ENCODE results near the gene KCNT1. TPM values are rescaled to one million over a fixed set of nuclear protein-coding genes. Genes with fewer than 3 reads are reported as not detected.

Gene KCNT1
- total RNA-seq, 2 experiments from 2014 or later: 0.11 to 0.22 TPM

DNA sequence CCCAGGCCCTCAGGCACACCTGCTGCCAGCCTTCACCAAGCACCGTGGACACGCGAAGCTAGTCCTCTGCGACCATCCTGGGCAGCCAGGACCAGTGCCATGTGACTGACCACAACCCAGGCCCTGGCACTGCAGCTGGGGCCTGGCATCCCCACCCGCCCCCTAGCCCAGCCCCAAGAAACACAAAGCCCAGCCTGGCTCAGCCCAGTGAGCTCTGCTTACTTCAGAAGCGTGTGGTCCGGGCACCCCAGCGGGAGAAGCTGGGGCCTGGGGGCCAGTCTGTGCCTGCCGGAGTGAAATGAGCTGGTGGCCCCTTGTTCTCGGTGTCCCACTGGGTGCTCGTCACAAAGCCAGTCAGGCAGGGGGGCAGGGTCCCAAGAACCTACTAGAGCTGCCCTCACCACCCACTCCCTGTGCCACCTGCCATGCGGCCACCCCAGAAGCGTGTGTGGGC, 87.9 kb downstream of the KCNT1 start:
- no peaks in the 10 kb centered on the region for H3K4me1 ChIP-seq (ENCODE audit: insufficient read depth, low read length)
- H3K27me3 ChIP-seq (ENCODE audit: control insufficient read depth in 1 of 2, insufficient read depth in 2 of 2, low read length in 2 of 2): no peaks in the 10 kb centered on the region
- Mint-ChIP-seq H3K27me3 (no peaks in the 10 kb centered on the region), H3K27ac (no peak overlapping the region), H3K9me3 (no peaks in the 10 kb centered on the region), H3K36me3 (ENCODE audit: low read depth) (no peaks in the 10 kb centered on the region), H3K4me1 (ENCODE audit: low read depth) (no peaks in the 10 kb centered on the region), H3K4me3 (no peak overlapping the region)
- ATAC-seq (ENCODE audit: poor library complexity): no peak
- intact Hi-C loops (cut with DNase I, micrococcal nuclease): no loop called here
- H3K9me3 ChIP-seq (ENCODE audit: control insufficient read depth in 1 of 2, insufficient read depth in 1 of 2, low read length in 2 of 2): no peaks in the 10 kb centered on the region
- H3K4me3 ChIP-seq (ENCODE audit: low read length): no peak overlapping the region
- ChIA-PET CTCF (no interaction called here), POLR2A (no interaction called here)
- H3K27ac ChIP-seq (ENCODE audit: low read depth in 1 of 2, low read length in 2 of 2): no peak overlapping the region
- no peak for DNase-seq
- TF ChIP-seq, protein P1, sequence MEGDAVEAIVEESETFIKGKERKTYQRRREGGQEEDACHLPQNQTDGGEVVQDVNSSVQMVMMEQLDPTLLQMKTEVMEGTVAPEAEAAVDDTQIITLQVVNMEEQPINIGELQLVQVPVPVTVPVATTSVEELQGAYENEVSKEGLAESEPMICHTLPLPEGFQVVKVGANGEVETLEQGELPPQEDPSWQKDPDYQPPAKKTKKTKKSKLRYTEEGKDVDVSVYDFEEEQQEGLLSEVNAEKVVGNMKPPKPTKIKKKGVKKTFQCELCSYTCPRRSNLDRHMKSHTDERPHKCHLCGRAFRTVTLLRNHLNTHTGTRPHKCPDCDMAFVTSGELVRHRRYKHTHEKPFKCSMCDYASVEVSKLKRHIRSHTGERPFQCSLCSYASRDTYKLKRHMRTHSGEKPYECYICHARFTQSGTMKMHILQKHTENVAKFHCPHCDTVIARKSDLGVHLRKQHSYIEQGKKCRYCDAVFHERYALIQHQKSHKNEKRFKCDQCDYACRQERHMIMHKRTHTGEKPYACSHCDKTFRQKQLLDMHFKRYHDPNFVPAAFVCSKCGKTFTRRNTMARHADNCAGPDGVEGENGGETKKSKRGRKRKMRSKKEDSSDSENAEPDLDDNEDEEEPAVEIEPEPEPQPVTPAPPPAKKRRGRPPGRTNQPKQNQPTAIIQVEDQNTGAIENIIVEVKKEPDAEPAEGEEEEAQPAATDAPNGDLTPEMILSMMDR (IDR thresholded peaks at IDR 0.05): no peak
- no peaks in the 10 kb centered on the region for H3K36me3 ChIP-seq (ENCODE audit: insufficient read depth, low read length)

DNA sequence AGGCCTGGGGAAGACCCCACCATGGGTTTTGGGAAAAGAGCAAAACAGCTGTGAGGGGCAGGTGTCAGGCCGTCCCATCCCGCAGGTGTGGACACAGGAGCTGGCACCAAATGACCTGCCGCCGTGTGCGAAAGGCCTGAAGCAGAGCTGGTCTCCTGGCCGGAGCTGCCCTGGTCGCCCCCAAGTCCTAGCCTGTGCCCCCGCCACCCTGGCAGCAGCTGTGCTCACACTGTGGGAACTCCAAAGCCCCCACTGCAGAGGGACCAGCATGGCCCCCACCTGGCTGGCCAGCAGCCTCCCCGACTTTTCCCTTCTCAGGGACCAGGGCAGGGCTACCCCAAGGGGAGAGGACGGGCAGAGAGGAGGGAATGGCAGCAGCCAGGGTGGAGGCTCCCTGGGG, 88.4 kb downstream of the KCNT1 start:
- intact Hi-C loops (cut with DNase I, micrococcal nuclease): no loop called here
- H3K36me3 Mint-ChIP-seq (ENCODE audit: low read depth): no peaks in the 10 kb centered on the region
- POLR2A ChIA-PET: no interaction called here
- no peaks in the 10 kb centered on the region for H3K27me3 ChIP-seq (ENCODE audit: control insufficient read depth in 1 of 2, insufficient read depth in 2 of 2, low read length in 2 of 2)
- no peaks in the 10 kb centered on the region for H3K9me3 ChIP-seq (ENCODE audit: control insufficient read depth in 1 of 2, insufficient read depth in 1 of 2, low read length in 2 of 2)
- no peak overlapping the region for H3K4me3 Mint-ChIP-seq
- no peaks in the 10 kb centered on the region for H3K36me3 ChIP-seq (ENCODE audit: insufficient read depth, low read length)
- no peak overlapping the region for H3K27ac ChIP-seq (ENCODE audit: low read depth in 1 of 2, low read length in 2 of 2)
- no peaks in the 10 kb centered on the region for H3K4me1 ChIP-seq (ENCODE audit: insufficient read depth, low read length)
- ATAC-seq (ENCODE audit: poor library complexity) (no peak), DNase-seq (no peak)
- H3K4me1 Mint-ChIP-seq (ENCODE audit: low read depth): no peaks in the 10 kb centered on the region
- no peaks in the 10 kb centered on the region for H3K9me3 Mint-ChIP-seq
- H3K27me3 Mint-ChIP-seq: no peaks in the 10 kb centered on the region
- no peak overlapping the region for H3K27ac Mint-ChIP-seq
- H3K4me3 ChIP-seq (ENCODE audit: low read length): no peak overlapping the region
- TF ChIP-seq, protein P1 (IDR thresholded peaks at IDR 0.05): no peak
- CTCF ChIA-PET: no interaction called here

DNA sequence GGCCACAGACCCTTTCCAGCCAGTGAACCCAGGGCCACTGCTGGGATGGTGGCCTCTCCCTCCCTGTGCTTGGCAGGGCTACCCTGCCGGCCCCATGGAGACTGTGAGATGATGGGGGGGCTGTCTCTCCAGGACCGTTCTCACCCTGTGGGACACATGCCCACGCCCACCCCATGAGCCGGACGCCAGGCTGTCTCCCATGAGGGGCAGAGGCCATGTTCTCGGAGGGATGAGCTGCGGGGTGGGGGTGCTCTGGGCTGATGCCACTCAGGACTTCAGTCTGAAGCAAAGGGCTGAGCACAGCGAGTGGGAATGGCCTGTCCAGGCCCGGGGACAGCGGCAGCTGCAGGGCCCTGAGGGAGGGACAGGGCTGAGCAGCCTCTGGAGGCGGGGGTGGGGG, 88.9 kb downstream of the KCNT1 start:
- DNase-seq (no peak), ATAC-seq (ENCODE audit: poor library complexity) (no peak)
- POLR2A ChIA-PET: no interaction called here
- H3K27me3 Mint-ChIP-seq: no peaks in the 10 kb centered on the region
- H3K36me3 Mint-ChIP-seq (ENCODE audit: low read depth): no peaks in the 10 kb centered on the region
- CTCF ChIA-PET: no interaction called here
- intact Hi-C loops (cut with DNase I, micrococcal nuclease): no loop called here
- no peaks in the 10 kb centered on the region for H3K4me1 Mint-ChIP-seq (ENCODE audit: low read depth)
- no peaks in the 10 kb centered on the region for H3K9me3 Mint-ChIP-seq
- no peak overlapping the region for H3K27ac Mint-ChIP-seq
- Histone ChIP-seq H3K9me3 (ENCODE audit: control insufficient read depth in 1 of 2, insufficient read depth in 1 of 2, low read length in 2 of 2) (no peaks in the 10 kb centered on the region), H3K4me1 (ENCODE audit: insufficient read depth, low read length) (no peaks in the 10 kb centered on the region), H3K27me3 (ENCODE audit: control insufficient read depth in 1 of 2, insufficient read depth in 2 of 2, low read length in 2 of 2) (no peaks in the 10 kb centered on the region), H3K27ac (ENCODE audit: low read depth in 1 of 2, low read length in 2 of 2) (no peak overlapping the region), H3K36me3 (ENCODE audit: insufficient read depth, low read length) (no peaks in the 10 kb centered on the region), H3K4me3 (ENCODE audit: low read length) (no peak overlapping the region)
- H3K4me3 Mint-ChIP-seq: no peak overlapping the region
- TF ChIP-seq, protein P1 (IDR thresholded peaks at IDR 0.05): no peak

All from CD4-positive, alpha-beta T cell (primary cell).